Stimulated activated CD8-positive, alpha-beta memory T cell treated with anti-CD3 and anti-CD28 coated beads, Interleukin-7, amount 100 ng/mL, for 4 hours (primary cell): ENCODE data around the gene PPP1R3E.
A peak's percentile ranks its signal among the peaks of the same experiment; 100 is the strongest.
"Not testable (repeated sequence)": the region's sequence is repeated elsewhere in the genome, so short reads cannot be mapped to it uniquely, and the experiment has no call there.

Experiments used
- DNase-seq, 2 donors: peaks; one replicate each; pipeline ENCODE4 v3.0.0-alpha.2; 2020; ENCODE audit warnings: low read depth in 2 of 2

PPP1R3E gene

DNA sequence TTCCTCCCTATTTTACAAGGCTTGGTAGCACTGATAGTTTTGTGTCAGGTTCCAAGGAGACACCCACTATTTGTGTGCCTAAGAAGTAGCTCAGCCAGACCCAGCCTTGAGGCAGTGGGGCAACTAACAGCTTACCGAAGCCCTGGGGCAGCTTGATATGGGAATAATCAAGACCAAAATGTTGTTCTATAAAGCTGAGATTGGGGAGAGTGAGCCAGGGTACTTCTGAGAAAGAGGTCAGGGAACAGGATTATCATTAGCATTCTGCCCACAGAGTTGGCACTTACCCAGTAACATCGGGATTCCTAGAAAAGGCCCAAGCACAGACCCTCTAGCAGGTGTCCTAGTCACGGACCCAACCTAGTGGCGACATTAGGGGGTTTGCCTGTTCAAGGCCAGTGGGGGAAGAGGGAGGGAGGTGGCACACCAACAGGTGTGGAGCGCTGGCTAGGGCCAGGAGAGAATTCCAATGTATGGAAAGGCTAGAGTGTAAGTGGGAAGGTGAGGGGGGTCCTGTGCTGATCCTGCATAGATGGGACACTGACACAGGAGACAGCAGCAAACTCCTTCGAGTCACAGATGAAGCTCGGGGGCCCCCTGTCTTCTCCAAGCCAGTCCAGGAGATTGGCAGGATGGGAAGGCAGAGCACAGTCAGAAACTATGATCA, 4.9 kb downstream of the PPP1R3E start:
- DNase-seq: no peak

- no peak for DNase-seq
Observed at GRCh38 chr14:23297096-23297495, 5.6 kb downstream of the PPP1R3E start.

- no peak for DNase-seq
Observed at GRCh38 chr14:23296012-23296777, 6.5 kb downstream of the PPP1R3E start.

DNA sequence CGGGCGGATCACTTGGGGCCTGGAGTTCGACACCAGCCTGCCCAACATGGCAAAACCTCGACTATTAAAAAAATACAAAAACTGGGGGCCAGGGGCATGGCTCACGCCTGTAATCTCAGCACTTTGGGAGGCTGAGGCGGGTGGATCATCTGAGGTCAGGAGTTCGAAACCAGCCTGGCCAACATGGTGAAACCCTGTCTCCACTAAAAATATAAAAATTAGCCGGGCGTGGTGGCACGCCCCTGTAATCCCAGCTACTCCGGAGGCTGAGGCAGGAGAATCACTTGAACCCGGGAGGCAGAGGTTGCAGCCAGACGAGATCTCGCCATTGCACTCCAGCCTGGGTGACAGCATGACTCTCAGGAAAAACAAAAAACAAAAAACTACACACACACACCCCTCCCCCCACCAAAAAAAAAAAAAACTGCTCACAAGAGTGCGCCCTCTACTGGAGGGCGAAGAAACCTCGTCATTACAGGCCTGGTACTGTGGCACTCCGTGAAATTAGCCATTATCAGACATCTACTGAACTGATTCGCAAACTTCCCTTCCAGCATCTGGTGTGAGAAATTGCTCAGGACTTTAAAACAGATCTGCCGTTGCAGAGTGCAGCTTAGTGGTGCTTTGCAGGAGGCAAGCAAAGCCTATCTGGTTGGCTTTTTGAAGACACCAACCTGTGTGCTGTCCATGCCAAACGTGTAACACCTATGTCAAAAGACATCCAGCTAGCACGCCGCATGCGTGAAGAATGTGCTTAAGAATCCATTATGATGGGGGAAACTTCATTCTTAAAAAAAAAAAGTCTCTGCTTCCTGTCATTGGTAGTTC, 7.7 kb downstream of the PPP1R3E start:
- DNase-seq: peak; percentile 10 to 24

DNA sequence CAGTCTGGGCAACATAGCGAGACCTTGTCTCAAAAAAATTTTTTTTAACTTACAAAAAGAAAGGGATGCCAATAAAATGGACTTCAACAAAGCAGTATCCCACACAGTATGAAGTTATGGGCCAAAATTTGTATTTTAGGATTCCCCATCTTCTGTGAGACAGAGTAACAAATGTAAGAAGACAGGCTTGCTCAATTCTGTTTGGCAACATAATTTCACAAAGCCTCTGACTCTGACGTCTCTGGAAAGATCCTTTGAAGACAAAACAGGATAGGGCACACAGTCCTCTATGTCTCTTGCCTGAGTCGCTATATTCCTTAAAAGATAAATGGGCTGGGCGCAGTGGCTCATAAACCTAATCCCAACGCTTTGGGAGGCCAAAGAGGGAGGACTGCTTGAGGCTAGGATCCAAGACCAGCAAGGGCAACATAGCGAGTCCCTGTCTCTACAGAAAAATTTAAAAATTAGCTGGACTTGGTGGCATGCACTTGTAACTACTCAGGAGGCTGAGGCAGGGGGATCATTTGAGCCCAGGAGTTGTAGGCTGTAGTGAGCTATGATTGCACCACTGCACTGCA, 15.7 kb downstream of the PPP1R3E start:
- no peak for DNase-seq

- DNase-seq: peak; percentile 95 to 98
Observed at GRCh38 chr14:23286020-23286901, 16.4 kb downstream of the PPP1R3E start, which contains the start of gene HOMEZ. Gene HOMEZ, minus strand, starts transcription at chr14:23286132. Its CDS starts 180 bp downstream, at chr14:23285952.

DNA sequence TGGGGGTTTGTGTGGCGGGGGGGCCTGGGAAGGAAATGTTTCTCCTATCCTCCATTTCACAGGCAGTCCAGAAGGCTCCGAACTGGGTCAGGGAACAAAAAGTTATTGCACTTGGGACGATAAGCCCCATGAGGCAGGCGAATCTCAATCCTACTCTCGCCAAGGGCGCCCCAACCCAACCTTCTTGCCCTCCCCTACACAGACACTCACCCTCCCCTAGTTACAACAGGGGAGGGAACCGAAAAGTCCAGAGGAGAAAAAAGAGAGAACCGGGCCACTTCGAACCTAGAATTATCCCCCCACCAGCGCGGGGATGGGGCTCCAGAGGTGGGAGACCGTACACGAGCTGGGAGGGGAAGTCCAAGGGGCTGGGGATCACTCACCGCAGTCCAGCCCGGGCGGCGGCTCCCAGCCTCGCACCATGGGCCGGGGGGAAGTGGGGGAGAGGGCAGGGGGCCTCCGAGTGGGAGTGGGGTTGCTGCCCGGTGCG, 17.1 kb downstream of the PPP1R3E start:
- no peak for DNase-seq

GRCh38 chr14:23284654-23285529, 17.8 kb downstream of the PPP1R3E start:
- no peak for DNase-seq

DNA sequence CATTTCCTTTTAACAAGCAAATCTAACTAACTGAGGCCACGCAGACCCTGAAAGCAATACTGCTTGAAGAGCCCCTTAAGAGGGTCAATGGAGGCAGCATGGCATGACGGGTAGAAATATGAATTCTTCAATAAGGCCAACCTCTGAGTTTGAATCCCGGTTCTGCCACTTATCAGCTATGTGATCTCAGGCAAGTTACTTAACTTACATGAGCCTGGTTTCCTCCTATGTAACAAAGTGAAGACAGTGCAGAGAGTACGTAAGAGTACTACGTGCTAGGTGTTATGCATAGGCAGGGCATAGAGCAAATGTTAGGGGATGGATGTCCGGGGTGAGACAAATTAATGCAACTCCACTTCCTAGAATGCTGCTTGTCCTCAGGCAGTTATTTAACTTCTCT, 21.4 kb downstream of the PPP1R3E start:
- no peak for DNase-seq

- DNase-seq: not testable (repeated sequence)
Observed at GRCh38 chr14:23277928-23278327, 24.7 kb downstream of the PPP1R3E start.

DNA sequence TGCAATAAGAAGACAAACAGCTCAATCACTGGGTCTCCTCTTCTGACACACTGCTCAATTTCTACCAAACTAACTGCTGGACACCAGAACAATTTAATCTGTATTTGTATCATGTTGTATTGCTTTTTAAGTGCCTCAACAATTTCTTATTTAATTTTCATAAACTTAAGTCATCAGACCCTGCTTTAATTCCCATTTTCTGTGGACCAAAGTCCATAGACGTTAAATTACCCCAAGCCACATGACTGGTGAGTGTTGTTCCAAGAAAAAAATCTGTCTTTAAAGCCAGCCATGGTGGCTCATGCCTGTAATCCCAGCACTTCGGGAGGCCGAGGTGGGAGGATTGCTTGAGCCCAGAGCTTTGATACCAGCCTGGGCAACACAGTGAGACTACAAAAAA, 25.5 kb downstream of the PPP1R3E start:
- no peak for DNase-seq

- DNase-seq: no peak
Observed at GRCh38 chr14:23275412-23275811, 27.2 kb downstream of the PPP1R3E start.

- no peak for DNase-seq
Observed at GRCh38 chr14:23269193-23269592, 33.5 kb downstream of the PPP1R3E start.

DNA sequence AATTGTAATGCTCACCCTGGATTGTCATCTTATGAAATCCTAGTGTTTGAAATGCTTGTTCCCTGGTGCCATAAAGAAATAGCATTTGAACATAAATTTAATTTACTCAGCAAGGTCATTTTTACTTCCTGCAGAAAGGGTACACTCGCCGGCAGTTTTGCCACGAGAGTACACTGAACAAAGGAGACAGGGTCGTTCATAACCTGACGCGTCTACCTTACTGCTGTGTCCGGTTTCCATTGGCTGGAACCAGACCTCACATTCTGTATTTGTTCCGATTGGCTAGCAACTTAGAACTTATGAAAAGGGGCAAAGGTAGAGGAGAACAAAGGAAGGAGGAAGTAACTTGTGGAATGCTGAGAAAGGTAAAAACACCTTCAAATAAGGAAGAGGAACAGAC, 41.8 kb downstream of the PPP1R3E start:
- DNase-seq: not testable (repeated sequence)

GRCh38 chr14:23259426-23259825, 43.2 kb downstream of the PPP1R3E start:
- DNase-seq: no peak

DNA sequence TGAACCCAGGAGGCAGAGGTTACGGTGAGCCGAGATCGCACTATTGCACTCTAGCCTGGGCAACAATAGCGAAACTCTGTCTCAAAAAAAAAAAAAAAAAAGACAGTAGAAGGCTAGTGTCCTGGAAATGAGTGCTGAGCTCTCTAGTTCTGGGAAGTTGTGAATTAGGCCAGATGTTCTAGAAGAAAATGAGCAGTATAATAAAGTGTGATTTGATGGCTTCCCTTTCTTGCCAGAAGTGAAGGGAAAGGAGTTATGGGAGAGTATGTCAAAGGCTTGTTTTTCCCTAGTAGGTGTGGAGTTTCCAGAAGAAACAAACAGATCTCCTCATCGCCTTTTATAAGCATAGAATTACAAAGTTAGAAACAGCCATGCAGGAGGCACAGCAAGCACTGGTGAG, 44.4 kb downstream of the PPP1R3E start:
- no peak for DNase-seq

- no peak for DNase-seq
Observed at GRCh38 chr14:23252420-23253333, 50.0 kb downstream of the PPP1R3E start.

GRCh38 chr14:23252006-23252405, 50.7 kb downstream of the PPP1R3E start:
- no peak for DNase-seq

DNA sequence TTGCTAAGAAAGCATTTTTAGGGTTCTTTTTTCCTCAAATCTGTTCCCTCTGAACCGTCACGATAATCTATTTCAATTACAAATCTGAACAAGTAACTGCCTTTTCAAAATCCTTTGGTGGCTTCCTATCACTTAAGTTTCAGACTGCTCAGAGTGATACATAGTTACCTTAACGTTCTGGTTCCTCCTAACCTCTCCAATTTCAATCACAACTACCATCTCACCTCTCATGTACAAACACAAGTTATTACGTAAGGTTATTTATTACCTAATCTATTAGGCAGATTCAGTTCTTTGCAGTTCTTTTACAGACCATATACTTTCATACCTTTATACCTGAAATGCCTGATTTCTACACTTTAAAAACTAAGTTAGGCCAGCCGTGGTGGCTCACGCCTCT, 52.8 kb downstream of the PPP1R3E start:
- no peak for DNase-seq
